ENCODE measurements around the gene ACTN3.

DNA sequence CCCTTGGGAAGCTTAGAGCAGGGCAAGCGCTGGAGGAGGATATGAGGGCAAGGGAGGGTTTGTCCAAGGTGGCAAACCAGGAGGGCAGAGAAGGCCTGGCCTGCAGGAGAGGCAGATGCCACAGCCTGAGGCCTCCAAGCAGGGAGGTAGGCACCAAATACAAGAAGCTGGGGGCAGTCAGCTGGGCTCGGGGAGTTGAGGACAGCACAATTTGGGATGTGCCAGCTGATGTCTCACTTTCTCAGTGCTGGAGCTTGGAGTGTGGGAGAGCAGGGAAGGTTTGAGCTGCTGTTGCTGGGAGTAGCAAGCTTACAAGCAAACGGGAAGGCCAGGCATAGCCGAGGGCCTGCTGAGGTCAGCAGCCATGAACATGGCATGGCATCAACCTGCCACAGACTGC is 4.8 kb upstream of the ACTN3 start:
- TF ChIP-seq, protein P1, sequence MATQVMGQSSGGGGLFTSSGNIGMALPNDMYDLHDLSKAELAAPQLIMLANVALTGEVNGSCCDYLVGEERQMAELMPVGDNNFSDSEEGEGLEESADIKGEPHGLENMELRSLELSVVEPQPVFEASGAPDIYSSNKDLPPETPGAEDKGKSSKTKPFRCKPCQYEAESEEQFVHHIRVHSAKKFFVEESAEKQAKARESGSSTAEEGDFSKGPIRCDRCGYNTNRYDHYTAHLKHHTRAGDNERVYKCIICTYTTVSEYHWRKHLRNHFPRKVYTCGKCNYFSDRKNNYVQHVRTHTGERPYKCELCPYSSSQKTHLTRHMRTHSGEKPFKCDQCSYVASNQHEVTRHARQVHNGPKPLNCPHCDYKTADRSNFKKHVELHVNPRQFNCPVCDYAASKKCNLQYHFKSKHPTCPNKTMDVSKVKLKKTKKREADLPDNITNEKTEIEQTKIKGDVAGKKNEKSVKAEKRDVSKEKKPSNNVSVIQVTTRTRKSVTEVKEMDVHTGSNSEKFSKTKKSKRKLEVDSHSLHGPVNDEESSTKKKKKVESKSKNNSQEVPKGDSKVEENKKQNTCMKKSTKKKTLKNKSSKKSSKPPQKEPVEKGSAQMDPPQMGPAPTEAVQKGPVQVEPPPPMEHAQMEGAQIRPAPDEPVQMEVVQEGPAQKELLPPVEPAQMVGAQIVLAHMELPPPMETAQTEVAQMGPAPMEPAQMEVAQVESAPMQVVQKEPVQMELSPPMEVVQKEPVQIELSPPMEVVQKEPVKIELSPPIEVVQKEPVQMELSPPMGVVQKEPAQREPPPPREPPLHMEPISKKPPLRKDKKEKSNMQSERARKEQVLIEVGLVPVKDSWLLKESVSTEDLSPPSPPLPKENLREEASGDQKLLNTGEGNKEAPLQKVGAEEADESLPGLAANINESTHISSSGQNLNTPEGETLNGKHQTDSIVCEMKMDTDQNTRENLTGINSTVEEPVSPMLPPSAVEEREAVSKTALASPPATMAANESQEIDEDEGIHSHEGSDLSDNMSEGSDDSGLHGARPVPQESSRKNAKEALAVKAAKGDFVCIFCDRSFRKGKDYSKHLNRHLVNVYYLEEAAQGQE (IDR thresholded peaks at IDR 0.05; ENCODE audit: unreplicated experiment) = no peak
- TF ChIP-seq CTCF (conservative IDR thresholded peaks at IDR 0.05; ENCODE audit: low read depth in 2 of 2) (no peak), CREB1 (CRISPR knock-in tag; IDR thresholded peaks at IDR 0.05; ENCODE audit: low read depth) (no peak), POLR2AphosphoS5 (IDR thresholded peaks at IDR 0.05; ENCODE audit: low read depth) (no peak)

All from GM23338 (cell line).